ENCODE results near the gene SORBS2. TPM values are rescaled to one million over a fixed set of nuclear protein-coding genes. Genes with fewer than 3 reads are reported as not detected.

SORBS2 gene
- total and polyA plus RNA-seq, 7 experiments from 2014 or later = 0.21 to 1.4 TPM; not detected in 5

GRCh38 chr4:185835336-185835735 is 23.3 kb upstream of the SORBS2 start:
- no peak for DNase-seq
- intact Hi-C loops (cut with micrococcal nuclease) = no loop called here
- H3K36me3 Mint-ChIP-seq = no peaks in the 10 kb centered on the region
- no peak overlapping the region for H3K27ac Mint-ChIP-seq
- ChIA-PET POLR2A (no interaction called here), CTCF (no interaction called here)
- H3K27me3 Mint-ChIP-seq = peaks cover 0 to 14% (median 7%) of the 10 kb centered on the region in 5 donors
- H3K4me3 Mint-ChIP-seq = no peak overlapping the region
- H3K27ac ChIP-seq (ENCODE audit: low read depth, low read length) = no peak overlapping the region
- H3K9me3 Mint-ChIP-seq = peaks cover 0 to 3% (median 0%) of the 10 kb centered on the region in 11 donors
- H3K4me3 ChIP-seq (ENCODE audit: low read length) = no peak overlapping the region
- no peaks in the 10 kb centered on the region for H3K4me1 Mint-ChIP-seq
- ATAC-seq = no peak
- H3K9me3 ChIP-seq (ENCODE audit: control insufficient read depth in 2 of 3, low read length in 3 of 3) = no peaks in the 10 kb centered on the region
- H3K27me3 ChIP-seq (ENCODE audit: control insufficient read depth in 2 of 2, insufficient read depth in 2 of 2, low read length in 2 of 2) = no peaks in the 10 kb centered on the region
- no peaks in the 10 kb centered on the region for H3K36me3 ChIP-seq (ENCODE audit: control insufficient read depth in 2 of 3, insufficient read depth in 3 of 3, low read length in 3 of 3)
- no peaks in the 10 kb centered on the region for H3K4me1 ChIP-seq (ENCODE audit: control insufficient read depth in 2 of 2, insufficient read depth in 2 of 2, low read length in 2 of 2)

GRCh38 chr4:185834778-185835177 is 22.8 kb upstream of the SORBS2 start:
- no peak for ATAC-seq
- DNase-seq = no peak
- H3K27ac Mint-ChIP-seq = no peak overlapping the region
- POLR2A ChIA-PET = no interaction called here
- CTCF ChIA-PET = no interaction called here
- Histone ChIP-seq H3K36me3 (ENCODE audit: control insufficient read depth in 2 of 3, insufficient read depth in 3 of 3, low read length in 3 of 3) (no peaks in the 10 kb centered on the region), H3K4me1 (ENCODE audit: control insufficient read depth in 2 of 2, insufficient read depth in 2 of 2, low read length in 2 of 2) (no peaks in the 10 kb centered on the region), H3K4me3 (ENCODE audit: low read length) (no peak overlapping the region), H3K27ac (ENCODE audit: low read depth, low read length) (no peak overlapping the region), H3K9me3 (ENCODE audit: control insufficient read depth in 2 of 3, low read length in 3 of 3) (no peaks in the 10 kb centered on the region), H3K27me3 (ENCODE audit: control insufficient read depth in 2 of 2, insufficient read depth in 2 of 2, low read length in 2 of 2) (no peaks in the 10 kb centered on the region)
- H3K27me3 Mint-ChIP-seq = peaks cover 0 to 16% (median 7%) of the 10 kb centered on the region in 5 donors
- no peaks in the 10 kb centered on the region for H3K4me1 Mint-ChIP-seq
- H3K4me3 Mint-ChIP-seq = no peak overlapping the region
- no peaks in the 10 kb centered on the region for H3K36me3 Mint-ChIP-seq
- intact Hi-C loops (cut with micrococcal nuclease) = no loop called here
- peaks cover 0 to 3% (median 0%) of the 10 kb centered on the region in 11 donors for H3K9me3 Mint-ChIP-seq

GRCh38 chr4:185834088-185834487 is 22.1 kb upstream of the SORBS2 start:
- Mint-ChIP-seq H3K4me1 (no peaks in the 10 kb centered on the region), H3K9me3 (peaks cover 0 to 5% (median 3%) of the 10 kb centered on the region in 11 donors), H3K36me3 (no peaks in the 10 kb centered on the region), H3K27me3 (peaks cover 0 to 16% (median 7%) of the 10 kb centered on the region in 5 donors), H3K4me3 (no peak overlapping the region), H3K27ac (no peak overlapping the region)
- no peaks in the 10 kb centered on the region for H3K27me3 ChIP-seq (ENCODE audit: control insufficient read depth in 2 of 2, insufficient read depth in 2 of 2, low read length in 2 of 2)
- CTCF ChIA-PET = no interaction called here
- no peaks in the 10 kb centered on the region for H3K9me3 ChIP-seq (ENCODE audit: control insufficient read depth in 2 of 3, low read length in 3 of 3)
- no peak overlapping the region for H3K4me3 ChIP-seq (ENCODE audit: low read length)
- DNase-seq = no peak
- intact Hi-C loops (cut with micrococcal nuclease) = no loop called here
- ATAC-seq = no peak
- no peaks in the 10 kb centered on the region for H3K4me1 ChIP-seq (ENCODE audit: control insufficient read depth in 2 of 2, insufficient read depth in 2 of 2, low read length in 2 of 2)
- POLR2A ChIA-PET = no interaction called here
- no peaks in the 10 kb centered on the region for H3K36me3 ChIP-seq (ENCODE audit: control insufficient read depth in 2 of 3, insufficient read depth in 3 of 3, low read length in 3 of 3)
- H3K27ac ChIP-seq (ENCODE audit: low read depth, low read length) = no peak overlapping the region

GRCh38 chr4:185833055-185833598 is 21.1 kb upstream of the SORBS2 start:
- Mint-ChIP-seq H3K4me3 (no peak overlapping the region), H3K9me3 (peaks cover 0 to 11% (median 3%) of the 10 kb centered on the region in 11 donors), H3K27ac (no peak overlapping the region), H3K36me3 (no peaks in the 10 kb centered on the region), H3K4me1 (no peaks in the 10 kb centered on the region), H3K27me3 (peaks cover 0 to 16% (median 7%) of the 10 kb centered on the region in 5 donors)
- H3K27me3 ChIP-seq (ENCODE audit: control insufficient read depth in 2 of 2, insufficient read depth in 2 of 2, low read length in 2 of 2) = no peaks in the 10 kb centered on the region
- H3K4me1 ChIP-seq (ENCODE audit: control insufficient read depth in 2 of 2, insufficient read depth in 2 of 2, low read length in 2 of 2) = no peaks in the 10 kb centered on the region
- intact Hi-C loops (cut with micrococcal nuclease) = no loop called here
- no peak overlapping the region for H3K4me3 ChIP-seq (ENCODE audit: low read length)
- DNase-seq = no peak
- no peaks in the 10 kb centered on the region for H3K36me3 ChIP-seq (ENCODE audit: control insufficient read depth in 2 of 3, insufficient read depth in 3 of 3, low read length in 3 of 3)
- POLR2A ChIA-PET = no interaction called here
- CTCF ChIA-PET = no interaction called here
- no peak overlapping the region for H3K27ac ChIP-seq (ENCODE audit: low read depth, low read length)
- ATAC-seq = no peak
- H3K9me3 ChIP-seq (ENCODE audit: control insufficient read depth in 2 of 3, low read length in 3 of 3) = no peaks in the 10 kb centered on the region

GRCh38 chr4:185831125-185831815 is 19.3 kb upstream of the SORBS2 start:
- H3K4me3 Mint-ChIP-seq = no peak overlapping the region
- DNase-seq (no peak), ATAC-seq (no peak)
- no peak overlapping the region for H3K27ac ChIP-seq (ENCODE audit: low read depth, low read length)
- H3K4me1 Mint-ChIP-seq = no peaks in the 10 kb centered on the region
- peaks cover 0 to 16% (median 7%) of the 10 kb centered on the region in 5 donors for H3K27me3 Mint-ChIP-seq
- no peak overlapping the region for H3K27ac Mint-ChIP-seq
- POLR2A ChIA-PET = no interaction called here
- CTCF ChIA-PET = no interaction called here
- intact Hi-C loops (cut with micrococcal nuclease) = no loop called here
- H3K4me3 ChIP-seq (ENCODE audit: low read length) = no peak overlapping the region
- no peaks in the 10 kb centered on the region for H3K27me3 ChIP-seq (ENCODE audit: control insufficient read depth in 2 of 2, insufficient read depth in 2 of 2, low read length in 2 of 2)
- H3K4me1 ChIP-seq (ENCODE audit: control insufficient read depth in 2 of 2, insufficient read depth in 2 of 2, low read length in 2 of 2) = no peaks in the 10 kb centered on the region
- no peaks in the 10 kb centered on the region for H3K9me3 ChIP-seq (ENCODE audit: control insufficient read depth in 2 of 3, low read length in 3 of 3)
- H3K36me3 ChIP-seq (ENCODE audit: control insufficient read depth in 2 of 3, insufficient read depth in 3 of 3, low read length in 3 of 3) = no peaks in the 10 kb centered on the region
- no peaks in the 10 kb centered on the region for H3K36me3 Mint-ChIP-seq
- H3K9me3 Mint-ChIP-seq = peaks cover 0 to 11% (median 3%) of the 10 kb centered on the region in 11 donors

- H3K4me1 Mint-ChIP-seq = no peaks in the 10 kb centered on the region
- no peak overlapping the region for H3K4me3 Mint-ChIP-seq
- Histone ChIP-seq H3K9me3 (ENCODE audit: control insufficient read depth in 2 of 3, low read length in 3 of 3) (no peaks in the 10 kb centered on the region), H3K4me3 (ENCODE audit: low read length) (no peak overlapping the region), H3K27ac (ENCODE audit: low read depth, low read length) (no peak overlapping the region), H3K27me3 (ENCODE audit: control insufficient read depth in 2 of 2, insufficient read depth in 2 of 2, low read length in 2 of 2) (no peaks in the 10 kb centered on the region), H3K4me1 (ENCODE audit: control insufficient read depth in 2 of 2, insufficient read depth in 2 of 2, low read length in 2 of 2) (no peaks in the 10 kb centered on the region), H3K36me3 (ENCODE audit: control insufficient read depth in 2 of 3, insufficient read depth in 3 of 3, low read length in 3 of 3) (no peaks in the 10 kb centered on the region)
- H3K27ac Mint-ChIP-seq = no peak overlapping the region
- H3K27me3 Mint-ChIP-seq = peaks cover 0 to 16% (median 7%) of the 10 kb centered on the region in 5 donors
- no peaks in the 10 kb centered on the region for H3K36me3 Mint-ChIP-seq
- intact Hi-C loops (cut with micrococcal nuclease) = no loop called here
- ATAC-seq (no peak), DNase-seq (no peak)
- CTCF ChIA-PET = no interaction called here
- POLR2A ChIA-PET = no interaction called here
- peaks cover 0 to 11% (median 3%) of the 10 kb centered on the region in 11 donors for H3K9me3 Mint-ChIP-seq
Observed at GRCh38 chr4:185830263-185830994, 18.4 kb upstream of the SORBS2 start.
